Middle frontal gyrus (tissue), 1 donor: ENCODE measurements around the gene FBXL17.

ENCODE experiments used
- DNase-seq: peaks from one replicate; pipeline ENCODE4 v3.0.0-alpha.2; 2015; ENCODE audit warnings: low spot score; ENCODE audit errors: extremely low spot score

Gene FBXL17

DNA sequence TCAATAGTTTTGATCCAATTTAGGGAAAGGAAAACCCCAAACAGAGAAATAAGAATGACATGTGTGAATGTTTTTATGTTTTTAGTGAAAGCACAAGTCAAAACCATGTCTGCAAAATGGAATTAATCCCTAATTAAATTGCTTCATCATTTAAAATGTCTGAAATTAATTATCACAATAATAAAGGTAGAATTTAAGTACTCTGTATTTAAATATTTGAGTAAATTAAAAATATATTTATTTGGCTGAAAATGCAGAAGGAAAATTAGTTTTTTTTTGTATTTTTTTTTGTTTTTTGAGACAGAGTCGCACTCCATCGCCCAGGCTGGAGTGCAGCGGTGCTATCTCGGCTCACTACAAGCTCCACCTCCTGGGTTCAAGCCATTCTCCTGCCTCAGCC, 380.7 kb downstream of the FBXL17 start:
- DNase-seq, result no peak

DNA sequence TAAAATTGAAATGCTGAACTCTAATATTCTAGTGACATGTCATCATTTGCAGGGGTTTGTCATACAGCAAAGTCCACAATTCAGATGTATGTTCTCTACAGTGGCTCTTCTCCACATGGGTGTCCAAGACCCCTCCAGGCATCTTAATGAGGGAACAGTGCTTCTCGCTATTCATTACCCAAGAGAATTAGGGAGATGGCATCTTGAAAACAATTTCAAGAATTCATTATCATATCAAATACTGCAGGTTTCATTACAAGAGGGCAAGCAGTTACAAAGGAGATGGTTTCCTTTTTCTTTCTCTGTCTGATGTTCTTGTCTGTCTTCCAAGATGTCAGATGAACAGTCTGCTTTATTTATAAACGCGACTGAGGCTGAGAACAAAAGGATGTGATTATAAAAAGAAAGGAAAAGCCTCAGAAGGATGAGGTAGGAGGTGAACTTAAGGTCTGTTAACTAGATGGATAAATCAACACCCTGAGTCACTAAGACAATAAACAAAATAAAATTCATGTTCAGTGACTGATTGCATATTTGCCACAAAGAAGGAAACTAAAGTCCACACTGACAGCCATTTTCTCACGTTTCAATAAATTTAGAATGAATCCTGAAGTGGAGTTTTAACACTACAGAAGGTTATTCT, 384.4 kb downstream of the FBXL17 start:
- DNase-seq, result no peak

DNA sequence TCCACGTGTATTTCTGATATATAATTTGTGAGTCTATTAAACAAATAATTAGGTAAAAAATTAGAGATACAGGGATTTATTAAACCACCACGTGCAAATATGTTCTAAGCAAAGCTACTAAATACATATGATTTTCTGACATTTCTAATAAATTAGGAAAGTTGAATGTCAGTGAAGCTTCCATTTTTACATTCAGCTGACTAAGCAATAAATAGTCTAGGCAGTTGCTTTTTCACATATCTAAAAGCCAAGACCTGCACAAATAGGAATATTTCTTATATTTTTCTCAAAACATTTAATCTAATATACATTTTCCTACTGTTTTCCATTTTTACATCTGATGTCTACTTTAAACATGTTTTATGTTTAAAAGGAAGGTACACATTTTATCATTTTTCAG, 388.6 kb downstream of the FBXL17 start:
- no peak for DNase-seq

DNA sequence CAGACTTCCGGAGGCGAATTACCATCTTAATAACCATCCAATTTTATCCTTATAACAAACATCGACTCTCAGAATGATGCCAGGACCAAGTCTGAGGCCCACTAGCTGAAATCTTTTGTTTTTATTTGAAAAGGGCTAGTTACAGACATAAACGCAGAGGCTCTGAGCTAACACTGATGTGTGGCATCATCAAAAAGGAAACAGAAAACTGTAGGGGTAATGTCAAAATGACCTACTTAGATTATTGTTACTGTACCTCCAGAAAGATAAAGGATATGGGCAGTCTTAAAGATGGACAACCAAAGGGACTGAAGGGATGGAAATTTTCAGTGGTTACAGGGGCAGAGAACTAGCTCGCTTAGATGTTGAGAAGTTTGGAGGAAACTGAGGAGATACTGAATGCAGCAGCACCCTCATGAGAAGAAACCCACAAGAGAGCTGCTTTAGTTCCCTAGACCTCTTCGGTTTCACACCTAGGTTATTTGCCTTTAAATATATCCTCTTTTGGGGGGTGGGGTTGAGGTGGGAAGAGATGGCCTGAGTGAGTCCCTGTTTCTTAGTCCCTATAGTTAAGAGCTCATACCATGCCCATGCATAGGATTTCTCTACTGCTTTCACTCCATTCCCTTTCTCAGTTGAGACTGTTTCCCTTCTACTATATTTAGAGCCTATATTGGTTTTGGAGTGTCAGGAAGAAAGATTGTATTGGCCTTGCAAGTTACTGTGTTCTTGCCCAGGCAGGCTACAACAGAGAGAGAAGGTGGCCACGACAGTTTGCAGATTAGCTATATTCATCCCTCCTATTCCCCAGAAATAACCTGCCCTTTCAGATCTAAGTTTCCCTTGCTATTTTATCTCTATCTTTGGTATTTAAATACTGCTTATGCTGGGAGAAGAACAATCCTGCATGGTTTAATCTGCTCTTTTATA, 390.8 kb downstream of the FBXL17 start:
- DNase-seq, result no peak

DNA sequence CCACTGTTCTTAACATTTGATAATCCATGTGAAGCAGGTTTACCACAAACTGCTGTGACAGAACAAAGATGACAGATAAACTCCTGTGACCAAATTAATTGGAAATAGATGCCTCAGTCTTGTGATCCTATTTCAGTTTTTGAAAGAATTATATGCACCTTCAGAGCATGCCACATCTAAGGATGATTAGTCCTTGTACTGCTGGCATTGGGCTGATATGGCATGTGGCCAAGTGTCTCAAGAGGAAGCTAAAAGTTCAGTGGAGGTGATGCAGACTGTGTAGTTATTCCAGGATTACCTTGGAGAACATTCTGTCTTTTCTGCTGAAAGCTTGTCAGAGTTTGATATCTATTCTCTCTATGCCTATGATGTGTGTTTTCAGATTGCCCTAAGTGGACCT, 396.8 kb downstream of the FBXL17 start:
- no peak for DNase-seq

DNA sequence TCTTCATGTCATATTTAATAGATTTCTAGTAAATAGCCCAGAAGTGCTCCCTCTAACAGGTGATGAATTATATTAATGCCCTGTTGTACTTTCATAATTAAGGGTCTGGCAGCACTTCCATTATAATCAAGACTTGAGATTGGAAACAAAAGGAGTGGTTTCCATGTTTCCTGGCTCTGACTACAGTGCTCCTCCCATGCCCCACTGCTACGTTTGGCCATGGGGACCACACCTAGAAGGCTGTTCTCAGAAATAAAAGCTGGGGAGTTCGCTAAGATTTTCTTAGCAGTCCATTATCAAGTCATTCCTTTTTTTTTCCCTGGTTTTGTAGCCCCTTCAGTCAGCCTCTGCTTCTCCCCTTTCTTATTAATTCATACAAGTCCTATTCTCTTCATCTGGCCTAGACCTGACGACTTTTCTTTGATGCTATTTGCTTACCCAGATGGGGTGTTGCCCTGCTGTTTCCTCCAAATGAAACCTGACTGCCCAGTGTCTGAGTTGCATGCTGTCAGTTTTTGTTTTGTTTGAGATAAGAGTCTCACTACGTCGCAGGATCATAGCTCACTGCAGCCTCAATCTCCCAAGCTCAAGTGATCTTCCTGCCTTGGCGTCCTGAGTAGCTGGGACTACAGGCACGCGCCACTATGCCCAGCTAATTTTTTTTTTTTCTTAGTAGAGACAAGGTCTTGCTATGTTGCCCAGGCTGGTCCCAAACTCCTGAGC, 399.0 kb downstream of the FBXL17 start:
- no peak for DNase-seq

DNA sequence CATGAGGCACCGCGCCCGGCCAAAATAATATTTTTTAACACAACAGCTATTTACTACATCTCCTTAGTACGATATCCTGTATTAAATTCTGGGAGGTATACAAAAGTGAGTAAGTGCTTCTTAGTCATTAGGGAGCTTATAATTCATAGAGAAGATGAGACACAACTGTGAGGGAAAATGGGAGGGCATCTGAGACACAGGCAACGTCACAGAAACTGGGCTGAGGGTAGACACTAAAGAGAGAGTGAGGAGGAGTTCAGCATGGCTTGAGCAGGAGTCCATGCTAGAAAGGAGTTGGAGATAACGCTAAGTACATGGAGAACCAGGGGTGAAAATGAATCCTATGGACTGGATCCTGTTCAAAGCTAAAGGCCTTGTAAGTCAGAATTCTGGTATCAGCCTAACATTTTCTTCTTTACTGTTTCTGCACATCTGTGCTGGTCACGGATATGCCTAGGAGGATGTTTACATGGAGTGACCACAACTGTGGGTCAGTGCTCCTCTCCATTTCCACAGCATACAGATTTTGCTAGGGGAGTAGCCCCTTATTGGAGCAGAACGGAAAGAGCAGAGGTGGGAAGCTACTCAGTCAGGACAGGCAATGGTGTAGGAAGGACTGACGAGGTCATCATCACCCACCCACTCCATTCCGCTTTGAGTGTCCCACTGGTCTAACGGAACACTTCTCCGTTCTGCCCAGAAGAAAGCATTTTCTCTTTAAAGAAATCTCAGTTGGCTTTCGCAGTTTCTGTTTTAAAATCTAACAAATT, 400.8 kb downstream of the FBXL17 start:
- no peak for DNase-seq

DNA sequence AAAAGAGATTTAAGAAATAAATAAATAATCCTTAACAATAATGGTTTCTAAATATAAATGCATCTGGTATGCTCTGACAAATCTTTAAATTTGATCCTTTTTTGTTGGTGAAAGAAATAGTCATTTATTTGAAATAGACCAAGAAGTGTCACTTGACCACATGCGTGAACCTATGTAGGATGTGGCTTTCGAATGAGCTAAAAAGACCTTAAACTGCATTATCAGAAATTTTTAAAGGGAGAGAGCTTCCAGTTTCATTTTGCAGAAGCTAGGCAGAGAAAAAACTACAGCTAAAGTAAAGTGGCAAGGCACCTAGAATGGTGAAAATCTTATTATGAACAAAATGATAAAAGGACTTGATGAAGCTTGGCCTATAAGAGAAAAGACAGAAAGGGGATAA, 402.0 kb downstream of the FBXL17 start:
- no peak for DNase-seq

DNA sequence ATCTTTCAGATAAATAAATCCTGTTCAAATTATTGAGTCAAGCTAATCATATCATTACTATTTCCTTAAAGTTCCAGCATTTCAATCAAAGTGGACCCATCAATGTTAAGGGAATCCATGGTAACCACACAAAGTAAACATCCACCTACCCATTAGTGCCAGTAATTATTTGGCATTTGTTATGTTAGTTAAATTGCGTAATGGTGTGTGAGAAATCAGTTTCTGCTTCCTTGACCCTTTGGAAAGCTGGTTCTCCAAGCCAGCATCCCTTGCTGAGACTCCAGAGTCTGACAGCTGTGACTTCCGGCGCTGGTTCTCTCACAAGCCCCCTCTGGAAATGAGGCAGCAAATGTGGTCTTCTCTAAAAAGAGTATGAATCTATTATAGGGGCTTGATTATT, 402.6 kb downstream of the FBXL17 start:
- DNase-seq, result no peak

DNA sequence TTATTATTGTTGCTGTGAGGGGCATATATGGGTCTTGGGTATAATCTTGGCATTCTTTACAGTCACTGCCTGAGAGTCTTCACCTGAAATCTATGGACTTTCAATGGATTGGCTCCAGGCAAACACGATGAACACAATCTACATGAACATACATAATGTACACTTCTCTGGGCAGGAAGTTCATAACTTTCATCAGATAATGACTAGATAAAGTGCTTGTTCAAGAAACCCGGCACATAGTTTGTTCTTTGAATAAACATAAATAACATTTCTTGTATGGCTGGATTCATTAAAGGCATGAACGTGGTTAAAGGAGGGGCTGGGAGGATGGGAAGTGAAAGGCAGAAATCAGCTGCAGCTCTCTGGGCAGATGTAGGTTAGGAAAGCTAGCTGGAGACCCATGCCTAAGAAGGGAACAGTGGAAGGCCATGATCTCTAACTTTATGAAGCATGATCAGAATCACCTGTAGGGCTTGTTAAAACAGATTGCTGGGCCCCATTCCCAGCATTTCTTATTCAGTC, 404.3 kb downstream of the FBXL17 start:
- no peak for DNase-seq

DNA sequence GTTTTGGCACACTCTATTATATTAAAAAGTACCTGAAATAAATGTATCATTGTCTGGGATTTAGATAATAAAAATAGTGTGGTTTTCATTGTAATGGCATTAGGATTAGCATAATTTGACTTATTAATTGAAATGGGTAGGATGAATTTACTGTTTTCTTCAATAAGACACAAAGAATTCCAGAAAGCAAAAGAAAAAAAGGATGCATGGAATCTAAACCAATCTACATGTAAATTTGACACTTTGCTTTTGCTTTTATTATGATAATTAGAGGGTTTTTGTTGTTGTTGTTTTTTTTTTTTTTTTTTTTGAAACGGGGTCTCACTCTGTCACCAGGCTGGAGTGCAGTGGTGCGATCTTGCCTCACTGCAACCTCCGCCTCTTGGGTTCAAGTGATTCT, 406.3 kb downstream of the FBXL17 start:
- no peak for DNase-seq

DNA sequence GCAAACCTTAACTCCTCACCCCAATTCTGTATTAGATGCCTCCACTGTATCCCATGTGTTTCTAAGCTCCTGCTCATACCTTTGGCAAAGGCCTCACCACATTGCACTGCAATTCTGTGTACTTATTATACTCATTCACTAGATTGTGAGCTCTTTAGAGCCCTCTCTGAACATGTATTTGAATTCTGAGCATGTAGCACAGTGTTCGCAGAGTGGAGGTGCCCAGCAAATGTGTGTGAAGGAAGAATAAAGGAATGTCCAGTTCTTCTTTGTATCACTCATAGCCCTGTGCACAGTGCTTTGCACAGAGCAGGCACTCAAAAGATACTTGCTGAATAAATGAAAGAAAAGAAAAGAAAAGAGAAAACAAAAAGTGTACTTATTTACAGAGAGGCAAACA, 410.1 kb downstream of the FBXL17 start:
- DNase-seq, result no peak

DNA sequence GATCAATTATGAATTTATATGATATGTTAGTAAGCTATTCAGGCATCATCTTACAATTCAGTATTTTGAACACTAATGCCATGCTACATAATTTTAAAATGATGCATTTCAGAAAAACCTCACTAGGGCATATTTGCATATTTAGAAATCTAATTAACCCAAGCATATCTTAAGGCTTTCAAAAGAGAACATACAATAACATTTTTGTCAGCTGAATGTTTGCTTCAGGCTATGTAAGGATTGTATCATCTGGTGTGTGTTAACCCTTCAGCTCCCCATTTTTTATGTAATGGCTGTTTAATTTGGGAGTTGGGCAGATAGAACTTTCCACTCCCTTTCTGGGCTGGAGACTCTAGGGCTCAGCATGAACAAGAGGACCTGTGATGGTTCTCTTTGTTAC, 412.1 kb downstream of the FBXL17 start:
- DNase-seq, result no peak

DNA sequence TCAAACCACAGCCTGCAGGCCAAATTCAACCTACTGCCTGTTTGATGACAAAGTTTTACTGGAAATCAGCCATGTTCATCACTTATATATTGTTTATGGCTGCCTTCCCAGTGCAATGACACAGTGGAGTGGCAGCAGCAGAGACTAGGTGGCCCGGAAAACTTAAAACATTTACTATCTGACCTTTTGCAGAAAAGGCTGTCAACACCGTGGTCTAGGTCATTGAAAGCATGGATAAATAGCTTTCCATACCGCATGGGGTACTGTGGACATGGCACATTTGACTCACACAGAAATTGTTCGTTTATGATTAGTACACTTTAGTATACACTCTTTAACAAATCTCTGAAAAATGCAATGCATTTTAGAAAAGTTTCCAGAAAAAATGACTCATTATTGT, 412.9 kb downstream of the FBXL17 start:
- no peak for DNase-seq

DNA sequence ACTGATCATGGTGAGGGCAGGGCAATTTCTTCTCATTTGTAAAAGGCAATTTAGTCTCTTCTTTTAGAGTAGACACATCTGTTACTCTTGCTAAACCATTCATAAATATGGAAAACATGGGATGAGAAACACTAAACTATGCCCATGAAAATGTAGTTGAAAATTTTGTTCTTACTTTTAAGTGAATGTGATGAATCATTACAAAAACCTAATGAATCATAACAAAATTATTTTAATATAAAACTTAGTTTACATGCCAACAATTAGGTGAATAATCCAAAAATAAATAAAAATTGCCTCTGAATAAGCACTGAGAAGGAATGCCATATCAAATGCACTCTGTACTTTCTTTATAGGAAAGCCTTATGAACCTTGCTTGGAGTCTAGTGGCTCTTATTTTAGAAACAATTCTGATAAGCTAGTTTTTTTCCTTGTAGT, 413.5 kb downstream of the FBXL17 start:
- no peak for DNase-seq

DNA sequence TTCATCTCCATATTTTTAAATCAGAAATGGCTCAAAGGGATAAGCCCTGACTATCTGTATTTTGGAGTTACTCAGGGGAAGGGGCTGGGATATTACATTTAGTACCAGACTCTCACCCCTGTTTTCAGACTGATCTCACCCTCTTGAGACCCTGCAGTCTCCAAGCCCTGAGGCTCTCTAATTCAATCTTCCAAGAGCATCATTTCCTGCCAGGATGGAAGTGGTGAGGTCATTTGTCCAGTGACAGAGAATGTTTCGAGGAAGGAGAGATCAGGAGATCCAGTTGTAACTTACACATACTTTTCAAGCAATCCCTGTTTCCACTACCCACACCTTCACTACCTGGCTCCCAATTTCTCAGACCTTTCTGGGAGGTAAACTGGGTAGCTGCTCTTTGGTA, 415.7 kb downstream of the FBXL17 start:
- DNase-seq, result no peak

DNA sequence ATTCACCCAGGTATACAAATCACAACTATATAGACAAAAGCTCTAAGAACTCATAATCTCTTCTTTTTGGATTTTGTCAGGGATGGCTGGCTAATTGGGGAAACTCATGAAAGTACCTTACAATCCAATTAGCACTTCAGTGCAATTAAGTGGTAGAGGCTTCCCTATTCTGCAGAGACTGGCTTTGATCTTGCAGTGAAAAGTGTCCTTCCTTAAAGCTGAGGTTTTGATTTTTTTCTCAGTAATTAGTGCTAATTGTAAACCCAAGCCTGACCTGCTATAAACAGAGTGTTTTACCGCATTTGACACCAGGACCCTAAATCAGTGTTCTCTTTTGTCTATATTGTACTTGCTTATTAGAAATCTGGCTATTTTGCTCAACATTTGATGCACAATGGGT, 417.2 kb downstream of the FBXL17 start:
- DNase-seq, result no peak

DNA sequence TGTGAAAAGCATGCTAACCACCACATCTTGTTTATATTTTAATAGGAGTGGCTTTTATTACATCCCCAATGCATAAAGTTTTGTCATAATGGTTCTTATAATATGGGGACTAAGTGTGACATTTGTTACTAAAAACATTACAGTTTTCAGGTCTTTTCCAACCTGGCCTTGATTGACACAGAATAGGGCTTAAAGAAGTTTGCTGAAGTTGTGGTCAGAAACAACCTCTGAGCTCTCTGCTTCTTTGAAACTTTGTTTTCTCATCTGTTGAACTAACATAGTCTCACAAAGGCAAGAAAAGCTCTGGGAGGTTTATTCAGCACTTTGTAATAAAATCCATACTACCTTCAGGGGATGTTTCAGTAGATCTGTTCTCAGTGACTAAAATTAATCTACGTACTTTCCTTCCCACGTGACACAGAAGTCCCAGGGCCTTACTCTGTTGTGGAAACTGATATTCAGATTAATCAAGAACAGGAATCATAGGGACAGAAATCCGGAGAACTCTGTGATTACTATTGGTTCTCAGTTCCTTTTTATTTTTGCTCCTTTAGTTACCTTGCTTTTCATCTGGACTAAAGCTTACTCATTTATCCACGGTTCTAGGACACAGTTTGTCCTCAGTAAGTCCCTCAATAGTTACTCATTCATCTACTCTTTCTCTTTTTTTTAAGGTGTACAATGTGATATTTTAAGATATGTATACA, 422.2 kb downstream of the FBXL17 start:
- no peak for DNase-seq

DNA sequence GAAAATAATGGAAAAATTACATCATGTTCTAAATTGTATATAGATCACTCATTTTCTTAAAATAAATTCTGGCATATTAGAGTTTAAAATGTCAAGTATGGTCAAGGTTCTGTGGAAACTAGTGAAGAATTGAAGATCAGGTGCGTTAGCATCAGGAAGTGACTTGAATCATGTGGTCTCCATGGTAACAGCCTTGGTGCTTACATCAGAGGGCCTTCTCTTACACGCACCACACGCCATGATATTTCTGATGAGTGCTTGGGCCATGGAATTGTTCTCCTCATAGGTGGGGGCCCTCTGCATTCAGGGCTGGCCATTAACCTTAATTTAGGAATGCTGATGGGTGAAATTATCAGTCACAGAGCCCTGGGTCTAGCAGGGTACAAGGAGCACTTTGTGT, 423.0 kb downstream of the FBXL17 start:
- no peak for DNase-seq

DNA sequence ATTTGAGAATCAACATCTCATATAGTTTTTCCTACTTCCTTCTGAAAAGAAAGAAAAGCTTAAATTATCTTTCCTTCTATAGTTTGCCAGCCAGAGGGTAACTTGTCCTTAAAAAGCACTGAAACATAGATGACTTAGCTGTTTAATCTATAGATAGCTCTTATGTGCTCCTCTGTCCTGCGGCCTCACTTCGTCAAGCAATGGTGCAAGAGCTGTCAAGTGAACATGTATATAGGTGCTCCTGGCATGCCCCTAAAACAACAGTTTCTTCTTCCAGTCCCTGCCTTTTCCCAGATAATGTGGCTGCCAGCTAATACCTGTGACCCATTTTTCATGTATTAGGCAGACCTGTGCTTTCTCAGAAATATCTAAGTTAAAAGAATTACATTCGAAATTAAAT, 423.5 kb downstream of the FBXL17 start:
- DNase-seq, result no peak

DNA sequence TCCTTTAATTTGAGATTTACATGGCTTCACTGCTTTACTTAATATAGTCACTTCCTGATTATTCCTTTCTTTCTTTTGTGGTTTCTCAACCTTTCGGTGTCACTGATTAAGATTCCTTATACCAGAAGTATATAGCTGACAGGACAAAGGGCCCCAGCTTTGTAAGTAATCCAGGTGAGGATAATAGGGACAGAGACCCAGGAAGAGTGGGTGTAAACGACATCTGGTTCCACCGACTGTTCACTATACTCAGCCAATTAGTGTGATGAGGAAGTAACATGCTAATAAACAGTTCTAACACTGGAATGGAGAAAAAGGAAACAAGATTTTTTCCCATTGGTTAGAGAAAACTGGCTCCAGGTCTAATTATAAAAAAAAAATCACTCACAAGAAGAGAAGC, 424.8 kb downstream of the FBXL17 start:
- DNase-seq, result no peak
